Smooth muscle cell (in vitro differentiated cells): ENCODE results near the gene GRID1. TPM values are rescaled to one million over a fixed set of nuclear protein-coding genes. Genes with fewer than 3 reads are reported as not detected.

ENCODE experiments used
- DNase-seq: peaks from one replicate; lab custom pipeline; 2025; ENCODE audit not compliant: unreplicated experiment; lab: John Stamatoyannopoulos, UW
- H2AFZ ChIP-seq: fragments of 200-600 bp; sonication (generic); 2 replicates; pipeline ENCODE4 v1.6.0; 2016; ENCODE audit warnings: antibody characterized with exemption, low read depth, mild to moderate bottlenecking
- H3F3A ChIP-seq: fragments of 200-600 bp; sonication (generic); 2 replicates; pipeline ENCODE4 v1.6.0; 2017; ENCODE audit warnings: antibody characterized with exemption, low read depth
- H3K27ac ChIP-seq: fragments of 200-600 bp; sonication (generic); 2 replicates; pipeline ENCODE4 v1.5.1; 2016; ENCODE audit warnings: low read depth, mild to moderate bottlenecking
- H3K27me3 ChIP-seq: fragments of 200-600 bp; sonication (generic); 2 replicates; pipeline ENCODE4 v1.6.1; 2016; ENCODE audit warnings: low read depth, mild to moderate bottlenecking
- H3K36me3 ChIP-seq: fragments of 200-600 bp; sonication (generic); 2 replicates; pipeline ENCODE4 v1.5.1; 2016; ENCODE audit warnings: low read depth
- H3K4me1 ChIP-seq: fragments of 200-600 bp; sonication (generic); 2 replicates; pipeline ENCODE4 v1.5.1; 2016; ENCODE audit warnings: low read depth
- H3K4me2 ChIP-seq: fragments of 200-600 bp; sonication (generic); 2 replicates; pipeline ENCODE4 v1.6.0; 2016; ENCODE audit warnings: mild to moderate bottlenecking
- H3K4me3 ChIP-seq: fragments of 200-600 bp; sonication (generic); 2 replicates; pipeline ENCODE4 v1.5.1; 2016; ENCODE audit warnings: mild to moderate bottlenecking
- H3K79me2 ChIP-seq: fragments of 200-600 bp; sonication (generic); 2 replicates; pipeline ENCODE4 v1.6.0; 2016; ENCODE audit warnings: low read depth, mild to moderate bottlenecking
- H3K9ac ChIP-seq: fragments of 200-600 bp; sonication (generic); 2 replicates; pipeline ENCODE4 v1.6.0; 2016; ENCODE audit warnings: low read depth
- H3K9me3 ChIP-seq: fragments of 200-600 bp; sonication (generic); replicated peaks from 2 replicates; pipeline ENCODE4 v1.5.1; 2016; ENCODE audit warnings: low read depth
- H4K20me1 ChIP-seq: fragments of 200-600 bp; sonication (generic); 2 replicates; pipeline ENCODE4 v1.6.0; 2016; ENCODE audit warnings: low read depth
- WGBS: methylation state at CpG from one replicate; pipeline ENCODE4 v1.1.7; 2016; ENCODE audit warnings: low lambda C conversion rate; 5-methylcytosine and 5-hydroxymethylcytosine counted together
- polyA plus RNA-seq: library from polyadenylated mRNA; unstranded; fragments of >200 nt; fragmentation: Nextera tagmentation; extraction: Ambion mirVana; gene quantifications from 2 replicates; pipeline ENCODE4 v1.2.1, GENCODE V29; 2016
- total RNA-seq: library from RNA; depleted of rRNA; stranded (reverse); fragments of >200 nt; gene quantifications from 2 replicates; pipeline ENCODE4 v1.2.3, GENCODE V29; 2014
- TF ChIP-seq, protein P1 (sequence below): fragments of 200-600 bp; sonication (generic); IDR thresholded peaks from 2 replicates; pipeline ENCODE4 v1.5.1; 2017; ENCODE audit warnings: borderline replicate concordance, mild to moderate bottlenecking, antibody characterized with exemption; ENCODE audit not compliant: insufficient read depth, poor library complexity, severe bottlenecking

GRID1 gene
- total and polyA plus RNA-seq, 2 experiments from 2014 or later, result 4.4 to 7.4 TPM

DNA sequence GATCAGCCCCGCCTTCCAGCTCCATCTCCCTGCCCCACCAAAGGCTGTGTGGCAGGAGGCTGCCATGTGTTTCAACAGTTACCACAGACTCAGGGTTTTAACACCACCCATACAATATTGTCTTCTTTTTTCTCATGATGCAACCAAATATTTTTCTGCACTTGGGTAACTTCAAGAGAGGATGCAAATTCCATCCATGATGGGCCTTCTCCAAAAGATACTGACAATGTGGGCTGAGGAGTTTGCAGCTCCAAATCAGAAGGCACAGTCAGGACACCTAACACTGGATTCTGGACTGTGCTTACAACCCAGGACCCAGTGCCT lies 347.9 kb downstream of the GRID1 start:
- no peak for DNase-seq
- TF ChIP-seq, protein P1, sequence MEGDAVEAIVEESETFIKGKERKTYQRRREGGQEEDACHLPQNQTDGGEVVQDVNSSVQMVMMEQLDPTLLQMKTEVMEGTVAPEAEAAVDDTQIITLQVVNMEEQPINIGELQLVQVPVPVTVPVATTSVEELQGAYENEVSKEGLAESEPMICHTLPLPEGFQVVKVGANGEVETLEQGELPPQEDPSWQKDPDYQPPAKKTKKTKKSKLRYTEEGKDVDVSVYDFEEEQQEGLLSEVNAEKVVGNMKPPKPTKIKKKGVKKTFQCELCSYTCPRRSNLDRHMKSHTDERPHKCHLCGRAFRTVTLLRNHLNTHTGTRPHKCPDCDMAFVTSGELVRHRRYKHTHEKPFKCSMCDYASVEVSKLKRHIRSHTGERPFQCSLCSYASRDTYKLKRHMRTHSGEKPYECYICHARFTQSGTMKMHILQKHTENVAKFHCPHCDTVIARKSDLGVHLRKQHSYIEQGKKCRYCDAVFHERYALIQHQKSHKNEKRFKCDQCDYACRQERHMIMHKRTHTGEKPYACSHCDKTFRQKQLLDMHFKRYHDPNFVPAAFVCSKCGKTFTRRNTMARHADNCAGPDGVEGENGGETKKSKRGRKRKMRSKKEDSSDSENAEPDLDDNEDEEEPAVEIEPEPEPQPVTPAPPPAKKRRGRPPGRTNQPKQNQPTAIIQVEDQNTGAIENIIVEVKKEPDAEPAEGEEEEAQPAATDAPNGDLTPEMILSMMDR, result no peak
- H3K9me3 ChIP-seq, result no peaks in the 10 kb centered on the region
- WGBS, result 95% methylated on average over 1 of the region's 1 CpG
- H3K79me2 ChIP-seq, result no peaks in the 10 kb centered on the region
- H3K4me3 ChIP-seq, result no peak overlapping the region
- H3F3A ChIP-seq, result no peaks in the 10 kb centered on the region
- no peaks in the 10 kb centered on the region for H3K27me3 ChIP-seq
- H3K36me3 ChIP-seq, result no peaks in the 10 kb centered on the region
- H4K20me1 ChIP-seq, result no peaks in the 10 kb centered on the region
- no peak overlapping the region for H3K4me2 ChIP-seq
- no peak overlapping the region for H3K9ac ChIP-seq
- H3K27ac ChIP-seq, result no peak overlapping the region
- H3K4me1 ChIP-seq, result no peaks in the 10 kb centered on the region
- no peak overlapping the region for H2AFZ ChIP-seq

- Histone ChIP-seq H3K27ac (no peak overlapping the region), H3K9me3 (no peaks in the 10 kb centered on the region), H3K4me2 (no peak overlapping the region), H3K4me1 (no peaks in the 10 kb centered on the region), H3K9ac (no peak overlapping the region), H3F3A (no peaks in the 10 kb centered on the region), H4K20me1 (no peaks in the 10 kb centered on the region), H3K27me3 (no peaks in the 10 kb centered on the region), H2AFZ (no peak overlapping the region), H3K4me3 (no peak overlapping the region), H3K79me2 (no peaks in the 10 kb centered on the region), H3K36me3 (no peaks in the 10 kb centered on the region)
- no peak for DNase-seq
- TF ChIP-seq, protein P1, result no peak
- WGBS, result 68% methylated on average over 13 of the region's 13 CpGs
Observed at GRCh38 chr10:86017841-86018734, 348.5 kb downstream of the GRID1 start.

DNA sequence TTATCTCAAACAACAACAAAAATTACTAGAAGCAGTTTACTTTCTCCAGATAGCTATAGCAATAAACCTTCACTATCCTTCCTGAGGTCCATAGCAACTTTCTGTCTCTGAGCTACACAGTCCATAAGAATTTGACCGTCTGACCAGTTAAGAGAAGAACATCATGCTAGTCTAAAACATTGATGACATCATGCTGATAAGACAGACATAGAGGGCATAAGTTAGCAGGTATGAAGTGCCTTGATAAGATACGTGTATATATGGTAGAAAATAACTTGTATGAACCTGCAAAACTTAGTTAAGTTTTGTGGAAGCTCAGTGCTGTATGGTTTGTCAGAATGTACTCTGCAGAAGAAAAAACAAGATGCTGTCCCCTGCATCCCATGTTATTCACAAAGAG lies 353.0 kb downstream of the GRID1 start:
- Histone ChIP-seq H4K20me1 (no peaks in the 10 kb centered on the region), H3K4me1 (no peaks in the 10 kb centered on the region), H3K36me3 (no peaks in the 10 kb centered on the region), H3F3A (no peaks in the 10 kb centered on the region), H2AFZ (no peak overlapping the region), H3K27ac (no peak overlapping the region), H3K27me3 (no peaks in the 10 kb centered on the region), H3K9ac (no peak overlapping the region), H3K9me3 (no peaks in the 10 kb centered on the region), H3K4me2 (no peak overlapping the region), H3K4me3 (no peak overlapping the region), H3K79me2 (no peaks in the 10 kb centered on the region)
- TF ChIP-seq, protein P1, result no peak
- no peak for DNase-seq
- WGBS, result 61% methylated on average over 2 of the region's 2 CpGs

GRCh38 chr10:86007171-86007570 lies 359.4 kb downstream of the GRID1 start:
- TF ChIP-seq, protein P1, result no peak
- WGBS, result 93% methylated on average over 6 of the region's 6 CpGs
- Histone ChIP-seq H3K27ac (no peak overlapping the region), H3K79me2 (no peaks in the 10 kb centered on the region), H3K9ac (no peak overlapping the region), H3K9me3 (no peaks in the 10 kb centered on the region), H3K27me3 (no peaks in the 10 kb centered on the region), H2AFZ (no peak overlapping the region), H3K4me2 (no peak overlapping the region), H3K36me3 (no peaks in the 10 kb centered on the region), H3K4me1 (no peaks in the 10 kb centered on the region), H3F3A (no peaks in the 10 kb centered on the region), H3K4me3 (no peak overlapping the region), H4K20me1 (no peaks in the 10 kb centered on the region)
- DNase-seq, result no peak
